Thyroid gland (tissue), 4 donors: Measurements from ENCODE around the gene SLC44A4. TPM values are rescaled to one million over a fixed set of nuclear protein-coding genes. Genes with fewer than 3 reads are reported as not detected.
"Not testable (repeated sequence)": the region's sequence is repeated elsewhere in the genome, so short reads cannot be mapped to it uniquely, and the experiment has no call there.

ENCODE experiments used
- DNase-seq, 2 donors: peaks; one replicate each; pipeline ENCODE4 v3.0.0-alpha.2; 2019
- H3K27ac ChIP-seq, 3 donors: fragments of 200-600 bp; sonication (generic); 1 replicate in 2 of 3; 2 replicates in 1 of 3; pipeline ENCODE4 v1.5.1; 2016 to 2019; ENCODE audit warnings: mild to moderate bottlenecking in 1 of 3, moderate library complexity in 1 of 3
- H3K27me3 ChIP-seq: fragments of 200-600 bp; sonication (generic); one replicate; pipeline ENCODE4 v1.5.1; 2019
- H3K36me3 ChIP-seq, 2 donors: fragments of 200-600 bp; sonication (generic); one replicate each; pipeline ENCODE4 v1.5.1; 2016 to 2019
- H3K4me1 ChIP-seq, 2 donors: fragments of 200-600 bp; sonication (generic); one replicate each; pipeline ENCODE4 v1.5.1; 2017 to 2019
- H3K4me3 ChIP-seq, 3 donors: fragments of 200-600 bp; sonication (generic); replicated peaks in 1 of 3; 1 replicate in 2 of 3; 2 replicates in 1 of 3; pipeline ENCODE4 v1.5.1; 2016; ENCODE audit warnings: mild to moderate bottlenecking in 1 of 3
- H3K9me3 ChIP-seq: fragments of 200-600 bp; sonication (generic); one replicate; pipeline ENCODE4 v1.5.1; 2017
- CTCF ChIP-seq, 6 experiments: fragments of 200-600 bp in 3 of 6; fragments of 450-650 bp in 3 of 6; sonication (generic) in 3 of 6; IDR thresholded peaks; one replicate each; pipeline ENCODE4 v1.5.1; 2016 to 2019; ENCODE audit warnings: antibody characterized with exemption in 6 of 6, mild to moderate bottlenecking in 2 of 6, inconsistent platforms in 1 of 6, moderate library complexity in 1 of 6
- POLR2A ChIP-seq, 2 donors: fragments of 450-650 bp; IDR thresholded peaks; one replicate each; pipeline ENCODE4 v1.6.1; 2017; ENCODE audit warnings: antibody characterized with exemption in 2 of 2, mild to moderate bottlenecking in 2 of 2, moderate library complexity in 1 of 2
- WGBS, 2 donors: methylation state at CpG; one replicate each; pipeline ENCODE4 v1.1.5; 2017; 5-methylcytosine and 5-hydroxymethylcytosine counted together
- intact Hi-C: fragments of 100-400 bp; cut with DNase I; formaldehyde crosslinking; loops from one replicate; pipeline ENCODE4 v1.15.1; 2023
- total RNA-seq, 4 donors: library from RNA; depleted of rRNA; stranded (reverse); fragments of >200 nt; gene quantifications; one replicate each; pipeline ENCODE4 v1.2.3, GENCODE V29; 2016

The SLC44A4 gene
- total RNA-seq, 4 donors from 2014 or later: 1.6 to 16.2 (median 7.7) TPM

- Histone ChIP-seq H3K4me1 (peaks cover 17 to 22% of the 10 kb centered on the region in 2 donors), H3K27me3 (no peaks in the 10 kb centered on the region), H3K9me3 (no peaks in the 10 kb centered on the region), H3K4me3 (no peak overlapping the region), H3K36me3 (peaks cover 14 to 23% of the 10 kb centered on the region in 2 donors), H3K27ac (no peak overlapping the region)
- no peak for DNase-seq
- intact Hi-C loops: loop anchor here (5.0 kb wide), 1 partner anchor 37 kb away; the partner anchor contains the start of gene EHMT2
- 92 to 93% methylated on average over 13 of the region's 13 CpGs for WGBS, 2 donors
- TF ChIP-seq POLR2A (IDR thresholded peaks at IDR 0.05) (no peak), CTCF (IDR thresholded peaks at IDR 0.05) (no peak)
These were observed 18.4 kb downstream of the SLC44A4 start for GRCh38 chr6:31860349-31860748.

GRCh38 chr6:31859923-31860322 is 18.9 kb downstream of the SLC44A4 start:
- no peak overlapping the region for H3K27ac ChIP-seq
- no peak for DNase-seq
- WGBS, 2 donors: 95% methylated on average over 6 to 10 of the region's 11 CpGs
- no peak overlapping the region for H3K4me3 ChIP-seq
- no peaks in the 10 kb centered on the region for H3K9me3 ChIP-seq
- peaks cover 17 to 19% of the 10 kb centered on the region in 2 donors for H3K4me1 ChIP-seq
- intact Hi-C loops: loop anchor here (5.0 kb wide), 1 partner anchor 37 kb away; the partner anchor contains the start of gene EHMT2
- H3K27me3 ChIP-seq: no peaks in the 10 kb centered on the region
- no peak for TF ChIP-seq POLR2A (IDR thresholded peaks at IDR 0.05)
- TF ChIP-seq CTCF (IDR thresholded peaks at IDR 0.05): no peak
- H3K36me3 ChIP-seq: peaks cover 14 to 23% of the 10 kb centered on the region in 2 donors

- H3K4me3 ChIP-seq: no peak overlapping the region
- intact Hi-C loops: no loop called here
- no peak for TF ChIP-seq POLR2A (IDR thresholded peaks at IDR 0.05)
- TF ChIP-seq CTCF (IDR thresholded peaks at IDR 0.05): no peak
- no peaks in the 10 kb centered on the region for H3K27me3 ChIP-seq
- H3K27ac ChIP-seq: no peak overlapping the region
- peaks cover 12 to 13% of the 10 kb centered on the region in 2 donors for H3K4me1 ChIP-seq
- 85 to 90% methylated on average over 8 of the region's 8 CpGs for WGBS, 2 donors
- no peaks in the 10 kb centered on the region for H3K9me3 ChIP-seq
- no peak for DNase-seq
- peaks cover 14 to 23% of the 10 kb centered on the region in 2 donors for H3K36me3 ChIP-seq
These were observed 20.1 kb downstream of the SLC44A4 start for GRCh38 chr6:31858707-31859106.

GRCh38 chr6:31857774-31858173 is 21.0 kb downstream of the SLC44A4 start:
- peak; percentile 72 to 76 for DNase-seq
- H3K27me3 ChIP-seq, H3K4me1 ChIP-seq, H3K9me3 ChIP-seq, intact Hi-C loops, H3K4me3 ChIP-seq: not testable (repeated sequence)
- H3K27ac ChIP-seq: peak overlapping the region in 1 of 3 donors; percentile 58
- WGBS, 2 donors: 43 to 66% methylated on average over 7 to 8 of the region's 8 CpGs
- peaks cover 14 to 23% of the 10 kb centered on the region in 2 donors for H3K36me3 ChIP-seq

GRCh38 chr6:31851980-31852718 is 26.6 kb downstream of the SLC44A4 start:
- H3K4me1 ChIP-seq, DNase-seq, H3K27ac ChIP-seq, H3K9me3 ChIP-seq, H3K36me3 ChIP-seq, H3K27me3 ChIP-seq, H3K4me3 ChIP-seq, intact Hi-C loops: not testable (repeated sequence)
- 80 to 96% methylated on average over 23 to 25 of the region's 35 CpGs for WGBS, 2 donors

- TF ChIP-seq CTCF (IDR thresholded peaks at IDR 0.05) (no peak), POLR2A (IDR thresholded peaks at IDR 0.05) (no peak)
- no peaks in the 10 kb centered on the region for H3K9me3 ChIP-seq
- DNase-seq: no peak
- H3K27me3 ChIP-seq: no peaks in the 10 kb centered on the region
- no peak overlapping the region for H3K4me3 ChIP-seq
- peaks cover 0 to 6% of the 10 kb centered on the region in 2 donors for H3K4me1 ChIP-seq
- peak overlapping the region in 1 of 3 donors; percentile 45 for H3K27ac ChIP-seq
- WGBS, 2 donors: 20 to 35% methylated on average over 2 of the region's 2 CpGs
- intact Hi-C loops: no loop called here
- no peaks in the 10 kb centered on the region for H3K36me3 ChIP-seq
These were observed 27.3 kb downstream of the SLC44A4 start for GRCh38 chr6:31851485-31851832.
